ENCODE measurements around the gene SPAG9. TPM values are rescaled to one million over a fixed set of nuclear protein-coding genes. Genes with fewer than 3 reads are reported as not detected.
A peak's percentile ranks its signal among the peaks of the same experiment; 100 is the strongest.
"Not testable (repeated sequence)": the region's sequence is repeated elsewhere in the genome, so short reads cannot be mapped to it uniquely, and the experiment has no call there.

The SPAG9 gene
- total RNA-seq, 1 donor from 2014 or later, result 233 TPM

DNA sequence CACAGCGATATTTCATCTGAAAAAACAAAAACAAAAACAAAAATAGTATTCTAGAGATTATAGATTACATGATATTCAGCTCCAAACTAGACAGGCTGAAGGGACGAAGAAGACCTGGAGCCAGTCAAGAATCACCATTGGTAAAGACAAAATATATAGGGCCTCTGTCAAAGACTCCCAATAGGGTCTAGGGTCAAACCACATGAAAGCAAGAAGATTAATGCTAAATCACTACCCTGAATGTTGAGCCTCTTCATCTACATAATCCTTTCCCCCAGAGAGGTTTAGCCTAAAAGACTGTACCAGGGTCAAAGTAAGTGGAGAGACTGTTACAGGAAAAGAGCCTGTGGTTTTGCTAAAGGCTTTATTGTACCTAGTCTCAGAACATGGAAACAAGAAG is 21.9 kb upstream of the SPAG9 start:
- no peak for DNase-seq (ENCODE audit: low spot score)
- ATAC-seq, result no peak

DNA sequence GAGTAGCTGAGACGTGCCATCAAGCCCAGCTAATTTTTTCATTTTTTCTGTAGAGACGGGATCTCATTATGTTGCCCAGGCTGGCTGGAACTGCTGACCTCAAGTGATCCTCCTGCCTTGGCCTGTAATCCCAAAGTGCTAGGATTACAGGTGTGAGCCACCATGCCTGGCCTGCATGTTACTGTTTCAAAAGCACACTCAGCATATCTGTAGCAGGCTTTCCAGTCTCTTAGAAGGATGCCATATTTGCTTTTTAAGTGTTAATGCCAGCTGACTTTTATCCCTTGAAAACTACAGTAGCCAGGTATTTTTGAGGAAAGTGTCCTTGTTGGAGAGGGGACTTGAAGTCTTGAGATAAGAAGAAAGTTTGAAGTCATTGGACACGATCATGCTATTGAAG is 15.3 kb upstream of the SPAG9 start:
- no peak for ATAC-seq
- intact Hi-C loops (cut with DNase I), result no loop called here

More for the DNA sequence above, 21.9 kb upstream of the SPAG9 start:
- intact Hi-C loops (cut with DNase I), result loop anchor here (10.0 kb wide), 1 partner anchor 148 kb away; no protein-coding TSS in a partner anchor

DNA sequence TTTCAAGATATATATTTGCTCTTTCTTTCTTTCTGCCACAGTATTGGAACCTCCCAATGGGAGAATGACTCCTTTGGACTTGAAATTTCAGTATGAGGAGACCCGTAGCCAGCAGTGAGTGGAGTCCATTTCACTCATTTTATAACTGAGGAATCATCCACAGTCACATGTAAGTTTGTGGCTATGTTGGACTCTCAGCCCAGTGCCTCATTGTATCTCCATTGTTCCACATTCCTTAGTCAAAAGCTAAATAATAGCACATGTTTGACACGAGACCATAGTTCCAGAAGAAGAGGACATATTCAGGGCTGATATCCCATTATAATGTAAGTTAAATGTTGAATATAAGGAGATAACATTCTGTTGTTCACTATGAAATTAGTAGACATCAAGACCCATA is 12.7 kb upstream of the SPAG9 start:
- DNase-seq (ENCODE audit: low spot score) (no peak), ATAC-seq (no peak)
- intact Hi-C loops (cut with DNase I), result no loop called here

More for the DNA sequence above, 15.3 kb upstream of the SPAG9 start:
- DNase-seq (ENCODE audit: low spot score), result no peak

DNA sequence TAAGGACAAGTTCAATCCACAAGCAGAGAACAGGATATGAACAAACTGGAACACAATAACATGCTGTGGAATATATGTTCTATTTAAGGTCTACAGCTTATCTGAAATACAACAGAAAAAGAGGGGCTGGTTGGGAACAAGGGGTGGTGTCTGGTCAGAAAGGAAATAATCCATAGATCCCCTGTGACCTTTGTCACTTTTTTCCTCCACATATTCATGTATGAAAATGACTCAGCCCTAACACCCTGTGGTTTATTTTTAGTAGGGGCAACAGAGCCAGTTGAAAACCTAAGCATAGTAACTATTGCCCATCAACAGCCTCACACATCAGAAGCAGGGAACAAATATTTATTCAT is 12.3 kb upstream of the SPAG9 start:
- ATAC-seq, result no peak

DNA sequence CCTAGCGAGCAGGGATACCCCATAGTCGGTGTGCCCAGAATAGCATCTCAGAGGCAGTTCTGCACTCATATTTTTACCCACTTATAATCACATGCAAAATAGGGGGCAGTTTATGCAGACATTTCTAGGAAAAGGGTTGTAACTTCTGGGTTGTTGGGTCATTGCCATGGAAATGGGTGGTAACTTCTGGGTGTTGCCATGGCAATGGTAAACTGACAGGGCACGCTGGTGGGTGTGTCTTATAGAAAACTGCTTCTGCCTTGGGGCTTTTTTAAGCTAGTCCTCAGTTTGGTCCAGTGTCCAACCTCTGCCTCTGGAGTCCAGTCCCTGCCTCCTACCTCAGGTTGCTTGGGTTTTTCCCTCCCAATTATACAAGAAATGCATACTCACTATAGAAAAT is 7.4 kb upstream of the SPAG9 start:
- DNase-seq (ENCODE audit: low spot score) (no peak), ATAC-seq (no peak)
- intact Hi-C loops (cut with DNase I), result no loop called here

More for the DNA sequence above, 12.3 kb upstream of the SPAG9 start:
- intact Hi-C loops (cut with DNase I), result no loop called here
- DNase-seq (ENCODE audit: low spot score), result no peak

DNA sequence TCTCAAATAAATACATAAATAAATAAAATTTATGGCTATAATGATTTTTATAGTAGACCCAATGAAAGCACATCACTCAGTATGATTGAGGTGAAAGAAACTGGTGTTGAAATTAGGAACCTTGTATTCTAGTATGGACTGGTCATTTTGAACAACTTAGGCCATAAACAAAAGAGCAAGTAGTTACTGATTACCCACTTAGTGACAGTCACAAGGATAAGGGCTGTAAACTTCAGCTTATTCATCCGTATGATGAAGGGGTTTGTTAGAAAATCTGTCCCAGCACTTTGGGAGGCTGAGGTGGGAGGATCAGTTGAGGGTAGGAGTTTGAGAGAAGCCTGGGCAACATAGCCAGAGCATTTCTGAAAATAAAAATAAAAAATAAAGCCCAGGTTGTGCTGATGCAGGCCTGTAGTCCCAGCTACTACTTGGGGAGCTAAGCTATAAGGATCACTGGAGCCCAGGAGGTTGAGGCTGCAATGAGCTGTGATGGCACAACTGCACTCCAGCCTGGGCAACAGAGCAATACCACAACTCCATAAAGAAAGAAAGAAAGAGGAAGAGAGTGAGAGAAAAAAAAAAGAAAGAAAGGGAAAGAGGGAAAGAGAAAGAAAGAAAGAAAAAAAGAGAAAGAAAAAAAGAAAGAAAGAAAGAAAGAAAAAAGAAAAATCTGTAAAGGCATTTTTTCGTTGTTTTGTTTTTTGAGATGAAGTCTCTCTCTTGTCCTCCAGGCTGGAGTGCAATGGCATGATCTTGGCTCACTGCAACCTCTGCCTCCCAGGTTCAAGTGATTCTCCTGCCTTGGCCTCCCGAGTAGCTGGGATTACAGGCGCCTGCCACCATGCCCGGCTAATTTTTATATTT is 4.2 kb upstream of the SPAG9 start:
- ATAC-seq (no peak), DNase-seq (ENCODE audit: low spot score) (no peak)
- intact Hi-C loops (cut with DNase I), result no loop called here

DNA sequence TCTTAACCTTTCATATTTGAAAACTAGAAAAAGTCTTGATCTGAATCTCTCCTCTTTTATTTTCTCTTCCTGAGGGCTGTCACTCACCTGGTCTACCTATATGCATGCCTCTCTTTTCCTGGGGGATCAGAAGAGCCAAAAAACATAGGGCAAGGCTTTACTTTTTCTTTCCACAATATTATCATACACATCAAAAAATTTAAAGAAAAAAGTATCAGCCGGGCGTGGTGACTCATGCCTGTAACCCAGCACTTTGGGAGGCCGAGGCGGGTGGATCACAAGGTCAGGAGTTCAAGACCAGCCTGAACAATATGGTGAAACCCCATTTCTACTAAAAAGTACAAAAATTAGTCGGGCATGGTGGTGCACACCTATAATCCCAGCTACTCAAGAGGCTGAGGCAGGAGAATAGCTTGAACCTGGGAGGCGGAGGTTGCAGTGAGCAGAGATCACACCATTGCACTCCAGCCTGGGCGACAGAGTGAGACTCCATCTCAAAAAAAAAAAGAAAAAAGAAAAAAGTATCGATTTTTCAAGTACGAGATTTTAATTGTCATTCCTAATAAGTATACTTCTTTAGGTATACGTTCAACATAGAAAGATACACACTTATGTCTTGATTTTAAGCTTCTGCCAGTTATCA is 1.9 kb upstream of the SPAG9 start:
- DNase-seq (ENCODE audit: low spot score); intact Hi-C loops (cut with DNase I); ATAC-seq: not testable (repeated sequence)

DNA sequence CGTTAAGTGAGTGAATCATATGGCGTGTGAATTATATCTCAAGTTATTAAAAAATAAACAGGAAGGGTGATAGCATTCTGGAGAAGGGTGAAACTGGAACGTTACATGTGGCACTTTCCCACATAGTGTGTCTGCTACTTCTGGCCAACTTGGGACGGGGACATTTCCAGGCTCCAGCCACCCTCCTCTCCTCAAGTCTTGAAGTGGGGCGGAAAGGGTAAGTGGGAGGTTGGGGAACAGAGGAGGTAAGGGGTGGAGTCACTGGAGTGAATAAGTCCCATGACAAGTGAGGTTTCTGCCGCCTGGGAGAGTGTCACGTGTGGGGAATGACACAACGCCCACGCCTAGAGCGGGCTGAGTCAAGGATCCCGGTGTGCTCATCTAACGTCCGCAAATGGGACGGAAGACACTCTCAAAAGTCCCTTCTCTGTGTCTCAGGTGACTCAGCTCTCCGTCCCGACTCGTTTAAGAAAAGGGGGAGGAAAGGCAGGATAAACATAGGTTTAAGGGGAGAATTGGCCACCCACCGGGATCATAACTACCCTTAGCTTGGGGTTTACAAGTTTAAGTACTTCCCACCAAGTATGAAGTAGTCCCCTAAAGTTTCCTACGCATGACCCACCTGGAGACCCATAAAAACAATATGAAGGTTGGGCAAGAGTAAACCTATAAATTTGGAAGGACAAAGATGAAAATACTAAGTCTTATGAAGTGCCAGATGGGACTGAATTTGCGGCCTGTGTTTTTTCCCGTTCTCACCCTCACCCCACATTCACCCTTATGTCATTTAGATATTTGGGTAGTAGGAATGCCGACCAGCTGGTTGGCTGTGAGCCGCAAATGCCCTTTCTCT is 1.2 kb upstream of the SPAG9 start:
- ATAC-seq (peak; percentile 81), DNase-seq (ENCODE audit: low spot score) (peak; percentile 89)
- intact Hi-C loops (cut with DNase I), result no loop called here

DNA sequence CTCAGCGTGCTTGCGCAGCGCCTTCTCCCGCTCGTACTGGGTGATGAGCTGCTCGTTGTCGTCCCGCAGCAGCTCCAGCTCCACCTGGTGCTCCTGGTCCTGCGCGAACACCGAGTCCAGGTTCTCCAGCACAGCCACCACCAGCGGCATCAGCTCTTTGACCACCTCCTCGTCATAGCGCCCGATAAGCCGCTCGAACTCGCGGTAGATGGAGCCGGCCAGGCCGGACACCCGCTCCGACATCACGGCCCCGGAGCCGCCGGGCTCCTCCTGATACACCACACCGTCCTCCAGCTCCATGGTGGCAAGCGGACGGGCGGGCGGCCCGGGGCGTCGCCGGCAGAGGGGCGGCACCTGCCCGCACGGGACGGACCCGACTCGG is 320 bp downstream of the SPAG9 start:
- ATAC-seq (no peak), DNase-seq (ENCODE audit: low spot score) (no peak)
- intact Hi-C loops (cut with DNase I), result no loop called here

DNA sequence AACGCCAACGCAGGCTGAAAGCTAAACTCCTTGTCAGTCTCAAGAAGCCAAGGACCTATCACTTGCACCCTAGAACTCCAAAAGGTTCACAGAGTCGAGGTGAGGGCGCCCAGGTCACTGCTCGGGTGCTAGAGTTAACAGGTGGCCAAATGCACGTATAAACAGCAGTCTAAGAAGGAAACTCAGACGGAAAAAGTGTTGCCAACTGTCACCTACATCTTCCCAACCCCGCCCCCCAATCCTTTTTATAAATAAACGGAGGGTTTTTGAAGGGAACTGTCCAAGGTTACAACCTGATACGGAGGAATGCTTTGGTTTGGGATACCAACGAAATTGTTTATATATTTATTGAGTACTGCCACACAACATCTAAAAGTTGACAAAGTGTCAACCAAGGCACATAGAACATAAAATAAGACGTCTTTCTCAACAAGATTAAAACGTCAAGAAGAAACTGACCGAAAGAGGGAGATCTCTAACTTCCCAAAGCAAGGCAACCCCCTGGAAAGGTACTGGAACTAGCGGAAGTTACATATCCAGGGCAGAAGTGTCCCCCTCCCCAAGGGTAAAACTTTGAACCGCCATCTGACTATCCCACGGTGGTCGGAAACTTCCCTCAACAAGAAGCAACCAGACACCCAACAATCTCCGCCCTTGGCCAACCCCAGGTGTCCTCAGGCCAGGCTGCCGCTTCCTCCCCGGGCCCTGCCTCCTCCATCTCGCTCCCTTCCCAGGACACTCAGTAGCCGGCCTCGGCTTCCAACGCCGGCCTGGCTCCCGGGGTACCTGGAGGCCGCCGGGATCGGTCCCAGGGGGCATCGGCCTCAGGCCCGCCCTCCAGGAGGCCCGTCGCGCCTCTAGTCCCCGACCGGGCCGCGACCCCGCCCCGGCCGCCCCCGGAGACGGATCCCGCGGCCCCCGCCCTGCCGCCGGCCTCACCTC is 982 bp downstream of the SPAG9 start:
- intact Hi-C loops (cut with DNase I), result no loop called here
- DNase-seq (ENCODE audit: low spot score) (peak; percentile 71), ATAC-seq (peak; percentile 22)

DNA sequence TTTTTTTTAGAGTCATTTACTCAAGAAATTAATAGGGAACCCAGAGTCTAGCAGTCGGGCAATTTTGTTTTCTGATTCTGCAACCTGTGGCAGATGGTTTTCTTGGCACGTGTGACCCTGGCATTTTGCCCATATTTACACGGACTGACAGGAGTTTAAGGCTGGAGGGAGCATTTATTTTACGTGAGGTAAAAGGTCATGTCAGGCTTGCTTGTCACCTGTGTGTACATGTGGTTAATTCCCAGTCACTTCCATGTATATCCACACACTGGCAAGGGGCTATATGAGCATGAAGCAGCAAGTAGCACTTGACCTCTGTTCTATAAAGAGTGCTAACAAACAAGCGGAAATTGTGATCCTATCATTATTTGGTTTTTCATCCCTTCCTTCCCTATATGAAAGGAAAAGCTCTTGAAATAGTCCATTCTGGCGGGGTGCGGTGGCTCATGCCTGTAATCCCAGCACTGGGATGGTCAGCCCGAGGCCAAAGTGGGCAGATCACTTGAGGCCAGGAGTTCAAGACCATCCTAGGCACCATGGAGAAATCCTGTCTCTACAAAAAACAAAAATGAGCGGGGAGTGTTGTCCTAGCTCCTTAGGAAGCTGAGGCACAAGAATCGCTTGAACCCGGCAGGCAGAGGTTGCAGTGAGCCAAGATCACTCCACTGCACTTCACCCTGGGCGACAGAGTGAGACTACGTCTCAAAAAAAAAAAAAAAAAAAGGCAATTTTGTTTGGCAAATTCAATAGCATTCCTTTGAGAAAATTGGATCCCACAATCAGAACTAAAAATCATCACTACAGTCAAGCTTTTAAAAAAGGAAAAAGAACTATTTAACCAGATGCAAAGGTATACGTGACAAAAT is 2.1 kb downstream of the SPAG9 start:
- DNase-seq (ENCODE audit: low spot score) (no peak), ATAC-seq (no peak)
- intact Hi-C loops (cut with DNase I), result no loop called here

DNA sequence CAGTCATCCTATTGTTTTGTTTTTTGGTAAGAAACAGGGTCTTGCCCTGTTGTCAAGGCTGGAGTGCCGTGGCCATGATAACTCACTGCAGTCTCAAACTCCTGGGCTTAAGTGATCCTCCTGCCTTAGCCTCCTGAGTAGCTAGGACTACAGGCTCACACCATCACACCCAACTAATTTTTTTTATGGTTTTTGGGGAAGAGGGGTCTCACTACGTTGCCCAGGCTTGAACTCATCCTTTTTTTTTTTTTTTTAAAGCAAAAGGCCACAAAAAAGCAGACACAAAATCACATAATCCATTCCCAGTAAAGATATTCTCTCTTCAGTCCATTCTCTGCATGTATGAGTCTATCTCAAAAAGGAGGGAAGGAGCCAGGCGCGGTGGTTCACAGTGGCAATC is 5.5 kb downstream of the SPAG9 start:
- intact Hi-C loops (cut with DNase I), result no loop called here
- ATAC-seq (no peak), DNase-seq (ENCODE audit: low spot score) (no peak)

DNA sequence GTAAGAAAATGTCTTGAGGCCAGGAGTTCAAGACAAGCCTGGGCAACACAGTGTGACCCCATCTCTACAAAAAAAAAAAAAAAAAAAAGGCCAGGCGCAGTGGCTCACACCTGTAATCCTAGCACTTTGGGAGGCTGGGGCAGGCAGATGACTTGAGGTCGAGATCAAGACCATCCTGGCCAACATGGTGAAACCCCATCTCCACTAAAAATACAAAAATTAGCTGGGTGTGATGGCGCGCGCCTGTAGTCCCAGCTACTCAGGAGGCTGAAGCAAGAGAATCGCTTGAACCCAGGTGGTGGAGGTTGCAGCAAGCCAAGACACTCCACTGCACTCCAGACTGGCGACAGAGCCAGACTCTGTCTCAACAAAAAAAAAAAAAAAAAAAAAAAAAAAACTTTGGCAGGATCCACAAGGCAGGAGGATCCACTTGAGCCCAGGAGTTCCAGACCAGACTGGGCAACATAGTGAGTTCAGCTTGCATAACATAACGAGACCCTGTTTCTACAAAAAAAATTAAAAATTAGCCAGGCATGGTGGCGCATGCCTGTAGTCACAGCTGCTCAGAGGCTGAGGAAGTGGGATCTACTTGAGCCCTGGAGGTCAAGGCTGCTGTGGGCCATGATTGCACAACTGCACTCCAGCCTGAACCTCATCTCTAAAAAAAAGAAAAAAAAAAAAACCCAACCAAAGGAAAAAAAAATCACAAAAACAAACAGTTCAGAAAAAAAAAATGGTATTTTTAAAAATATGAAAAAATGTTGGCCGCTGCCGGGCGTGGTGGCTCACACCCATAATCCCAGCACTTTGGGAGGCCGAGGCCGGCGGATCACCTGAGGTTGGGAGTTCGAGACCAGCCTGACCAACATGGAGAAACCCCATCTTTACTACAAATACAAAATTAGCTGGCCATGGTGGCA is 8.1 kb downstream of the SPAG9 start:
- intact Hi-C loops (cut with DNase I), result not testable (repeated sequence)
- DNase-seq (ENCODE audit: low spot score), result peak; percentile 72
- ATAC-seq, result peak; percentile 98

DNA sequence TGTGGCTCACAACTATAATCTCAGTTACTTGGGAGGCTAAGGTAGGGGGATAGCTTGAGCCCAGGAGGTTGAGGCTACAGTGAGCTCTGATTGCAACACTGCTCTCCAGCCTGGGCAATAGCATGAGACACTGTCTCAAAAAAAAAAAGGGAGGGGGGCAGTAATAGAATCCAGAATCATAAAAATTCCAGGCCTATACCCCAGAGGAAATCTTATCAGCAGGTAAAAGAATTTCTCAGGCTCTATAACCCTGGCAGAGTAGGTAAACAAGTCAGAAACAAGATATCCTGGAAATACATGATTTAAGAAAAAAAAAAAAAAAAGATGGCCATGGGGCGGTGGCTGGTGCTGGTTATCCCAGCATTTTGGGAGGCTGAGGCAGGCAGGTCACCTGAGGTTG is 12.9 kb downstream of the SPAG9 start:
- ATAC-seq, result no peak
- DNase-seq (ENCODE audit: low spot score), result peak; percentile 13
- intact Hi-C loops (cut with DNase I), result no loop called here

DNA sequence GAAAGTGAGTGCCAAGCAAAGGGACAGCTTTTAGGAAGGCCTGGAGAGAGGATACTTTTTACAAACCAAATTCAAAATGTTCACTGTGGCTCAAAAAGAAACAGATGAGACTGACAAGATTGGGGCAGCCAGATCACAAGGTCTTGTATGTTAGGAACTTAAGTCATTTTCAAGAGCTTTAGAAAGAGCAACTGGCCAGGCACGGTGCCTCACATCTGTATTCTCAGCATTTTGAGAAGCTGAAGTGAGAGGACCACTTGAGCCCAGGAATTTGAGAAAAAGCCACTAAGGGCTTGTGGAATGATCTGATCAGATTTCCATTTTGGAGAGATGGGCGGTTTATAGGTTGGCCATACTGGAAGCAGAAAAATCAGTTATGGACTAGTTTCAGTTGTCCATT is 17.2 kb downstream of the SPAG9 start:
- ATAC-seq (no peak), DNase-seq (ENCODE audit: low spot score) (no peak)
- intact Hi-C loops (cut with DNase I), result no loop called here

DNA sequence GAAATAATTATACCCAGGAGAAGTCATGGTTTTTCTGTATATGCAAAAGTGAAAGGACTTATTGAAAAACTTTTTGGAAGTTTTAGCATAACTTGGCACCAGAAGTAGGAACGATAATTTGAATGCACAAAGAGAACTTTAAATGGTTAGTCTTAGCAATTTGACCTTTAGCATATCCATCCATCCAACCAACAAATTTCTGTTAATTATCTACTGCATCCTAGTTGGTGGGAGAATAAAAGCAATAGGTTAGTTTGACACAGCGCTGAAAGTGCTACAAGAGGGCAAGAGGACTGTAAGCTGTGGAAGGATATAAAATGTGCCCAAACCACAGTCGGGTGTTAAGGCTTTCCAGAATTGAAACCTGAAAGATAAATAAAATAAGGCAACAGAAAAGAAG is 17.6 kb downstream of the SPAG9 start:
- DNase-seq (ENCODE audit: low spot score) (no peak), ATAC-seq (no peak)
- intact Hi-C loops (cut with DNase I), result no loop called here

Data from sciatic nerve (tissue), 2 donors.